Measurements from ENCODE around the gene FRMD3.

Gene FRMD3

GRCh38 chr9:83322438-83322837, 215.8 kb downstream of the FRMD3 start:
- no peaks in the 10 kb centered on the region for H3K27me3 ChIP-seq (ENCODE audit: control insufficient read depth in 5 of 5, insufficient read depth in 4 of 5, low read length in 5 of 5)
- H3K27ac ChIP-seq (ENCODE audit: low read depth, low read length): no peak overlapping the region
- H3K9me3 ChIP-seq (ENCODE audit: control insufficient read depth in 5 of 5, low read length in 5 of 5): peaks cover 0 to 3% (median 0%) of the 10 kb centered on the region in 5 donors
- no peak overlapping the region for H3K9ac ChIP-seq (ENCODE audit: low read length in 5 of 5)
- H3K4me3 ChIP-seq (ENCODE audit: low read depth in 1 of 5, low read length in 5 of 5): no peak overlapping the region
- H3K36me3 ChIP-seq (ENCODE audit: control insufficient read depth in 5 of 5, insufficient read depth in 5 of 5, low read length in 5 of 5): peaks cover 0 to 3% (median 0%) of the 10 kb centered on the region in 5 donors
- peaks cover 0 to 7% (median 4%) of the 10 kb centered on the region in 5 donors for H3K4me1 ChIP-seq (ENCODE audit: control insufficient read depth in 5 of 5, insufficient read depth in 5 of 5, low read length in 5 of 5)

DNA sequence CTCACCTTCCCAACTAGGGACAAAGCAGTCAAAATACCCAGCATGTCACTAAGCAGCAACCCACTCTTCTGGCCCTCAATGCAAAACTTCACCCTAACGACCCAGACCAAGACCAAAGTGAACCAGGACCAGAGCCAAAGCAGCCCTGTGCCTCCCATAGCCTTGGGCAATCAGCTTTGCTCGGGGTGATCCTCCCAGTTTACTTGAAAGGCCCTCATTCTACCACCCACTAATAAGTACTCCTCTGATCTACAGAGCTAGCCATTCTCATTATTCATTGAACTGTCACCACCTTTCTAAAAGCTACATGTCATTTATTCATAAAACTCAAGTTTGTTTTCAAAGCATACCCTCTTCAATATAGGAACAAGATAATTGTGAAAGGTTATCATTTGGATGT, 221.0 kb downstream of the FRMD3 start:
- no peaks in the 10 kb centered on the region for H3K9me3 ChIP-seq (ENCODE audit: control insufficient read depth in 5 of 5, low read length in 5 of 5)
- no peak overlapping the region for H3K4me3 ChIP-seq (ENCODE audit: low read depth in 1 of 5, low read length in 5 of 5)
- H3K4me1 ChIP-seq (ENCODE audit: control insufficient read depth in 5 of 5, insufficient read depth in 5 of 5, low read length in 5 of 5): no peaks in the 10 kb centered on the region
- H3K9ac ChIP-seq (ENCODE audit: low read length in 5 of 5): no peak overlapping the region
- no peaks in the 10 kb centered on the region for H3K27me3 ChIP-seq (ENCODE audit: control insufficient read depth in 5 of 5, insufficient read depth in 4 of 5, low read length in 5 of 5)
- peaks cover 0 to 3% (median 0%) of the 10 kb centered on the region in 5 donors for H3K36me3 ChIP-seq (ENCODE audit: control insufficient read depth in 5 of 5, insufficient read depth in 5 of 5, low read length in 5 of 5)
- no peak overlapping the region for H3K27ac ChIP-seq (ENCODE audit: low read depth, low read length)

DNA sequence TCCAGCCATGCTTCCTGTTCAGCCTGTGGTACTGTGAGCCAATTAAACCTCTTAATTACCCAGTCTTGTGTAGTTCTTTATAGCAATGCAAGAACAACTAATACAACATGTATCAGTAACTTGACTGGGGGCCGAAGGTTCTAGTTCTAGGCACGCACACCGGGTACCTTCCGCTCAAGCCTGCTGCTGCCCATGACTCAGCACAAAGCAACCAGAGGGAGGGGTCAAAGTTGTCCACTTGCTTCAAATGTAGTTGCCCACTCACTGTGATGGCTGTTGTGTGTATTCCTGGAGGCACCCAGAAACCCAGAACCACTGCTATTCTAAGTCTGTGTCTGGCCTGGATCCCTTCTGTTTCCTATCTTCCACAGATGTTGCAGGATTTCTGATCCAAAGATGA, 222.6 kb downstream of the FRMD3 start:
- H3K4me1 ChIP-seq (ENCODE audit: control insufficient read depth in 5 of 5, insufficient read depth in 5 of 5, low read length in 5 of 5): no peaks in the 10 kb centered on the region
- H3K27me3 ChIP-seq (ENCODE audit: control insufficient read depth in 5 of 5, insufficient read depth in 4 of 5, low read length in 5 of 5): no peaks in the 10 kb centered on the region
- no peak overlapping the region for H3K9ac ChIP-seq (ENCODE audit: low read length in 5 of 5)
- H3K4me3 ChIP-seq (ENCODE audit: low read depth in 1 of 5, low read length in 5 of 5): no peak overlapping the region
- no peaks in the 10 kb centered on the region for H3K9me3 ChIP-seq (ENCODE audit: control insufficient read depth in 5 of 5, low read length in 5 of 5)
- peaks cover 0 to 9% (median 5%) of the 10 kb centered on the region in 5 donors for H3K36me3 ChIP-seq (ENCODE audit: control insufficient read depth in 5 of 5, insufficient read depth in 5 of 5, low read length in 5 of 5)
- no peak overlapping the region for H3K27ac ChIP-seq (ENCODE audit: low read depth, low read length)

DNA sequence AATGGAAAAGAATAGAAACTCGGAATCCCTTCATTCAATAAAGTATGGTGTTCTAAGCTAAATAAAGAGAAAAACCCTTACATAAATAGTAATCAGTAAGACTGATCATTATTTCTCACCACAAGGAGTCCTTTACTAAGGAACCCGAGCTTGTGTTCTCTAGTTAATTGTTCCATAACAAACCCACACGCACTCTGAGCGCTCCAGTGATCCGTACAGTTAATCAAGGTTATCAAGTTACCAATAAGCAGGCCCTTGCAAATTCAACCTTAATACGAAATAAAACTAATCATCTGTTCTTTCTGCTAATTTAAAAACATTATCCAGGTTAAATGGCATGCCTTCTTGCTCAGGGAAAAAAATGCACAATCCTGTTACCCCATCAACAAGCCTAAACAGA, 224.4 kb downstream of the FRMD3 start:
- no peaks in the 10 kb centered on the region for H3K9me3 ChIP-seq (ENCODE audit: control insufficient read depth in 5 of 5, low read length in 5 of 5)
- no peak overlapping the region for H3K4me3 ChIP-seq (ENCODE audit: low read depth in 1 of 5, low read length in 5 of 5)
- no peak overlapping the region for H3K9ac ChIP-seq (ENCODE audit: low read length in 5 of 5)
- no peaks in the 10 kb centered on the region for H3K4me1 ChIP-seq (ENCODE audit: control insufficient read depth in 5 of 5, insufficient read depth in 5 of 5, low read length in 5 of 5)
- peaks cover 0 to 3% (median 0%) of the 10 kb centered on the region in 5 donors for H3K27me3 ChIP-seq (ENCODE audit: control insufficient read depth in 5 of 5, insufficient read depth in 4 of 5, low read length in 5 of 5)
- peaks cover 0 to 9% (median 5%) of the 10 kb centered on the region in 5 donors for H3K36me3 ChIP-seq (ENCODE audit: control insufficient read depth in 5 of 5, insufficient read depth in 5 of 5, low read length in 5 of 5)
- H3K27ac ChIP-seq (ENCODE audit: low read depth, low read length): no peak overlapping the region

DNA sequence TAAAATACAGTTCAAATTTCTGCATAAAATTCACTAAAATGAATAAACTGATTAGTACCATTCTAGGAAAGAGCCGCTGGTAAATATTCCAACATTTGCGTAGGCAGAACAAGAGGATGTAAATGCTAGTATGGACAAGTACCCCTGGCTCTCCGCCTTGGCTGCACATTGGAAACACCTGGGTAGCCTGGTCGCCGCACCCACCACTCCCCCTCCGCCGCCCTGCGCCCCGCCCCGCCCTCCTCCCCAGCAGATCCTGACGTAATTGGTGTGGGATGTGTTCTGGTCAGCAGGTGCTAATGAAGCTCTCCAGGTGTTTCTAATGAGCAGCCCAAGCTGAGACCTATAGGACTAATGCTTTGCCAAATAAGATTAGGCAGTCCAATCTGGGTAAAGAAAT, 225.7 kb downstream of the FRMD3 start:
- Histone ChIP-seq H3K4me1 (ENCODE audit: control insufficient read depth in 5 of 5, insufficient read depth in 5 of 5, low read length in 5 of 5) (peaks cover 0 to 11% (median 2%) of the 10 kb centered on the region in 5 donors), H3K4me3 (ENCODE audit: low read depth in 1 of 5, low read length in 5 of 5) (no peak overlapping the region), H3K9me3 (ENCODE audit: control insufficient read depth in 5 of 5, low read length in 5 of 5) (no peaks in the 10 kb centered on the region), H3K27me3 (ENCODE audit: control insufficient read depth in 5 of 5, insufficient read depth in 4 of 5, low read length in 5 of 5) (peaks cover 0 to 3% (median 0%) of the 10 kb centered on the region in 5 donors), H3K9ac (ENCODE audit: low read length in 5 of 5) (no peak overlapping the region), H3K36me3 (ENCODE audit: control insufficient read depth in 5 of 5, insufficient read depth in 5 of 5, low read length in 5 of 5) (peaks cover 0 to 9% (median 5%) of the 10 kb centered on the region in 5 donors), H3K27ac (ENCODE audit: low read depth, low read length) (no peak overlapping the region)

GRCh38 chr9:83307066-83307724, 231.0 kb downstream of the FRMD3 start:
- Histone ChIP-seq H3K27ac (ENCODE audit: low read depth, low read length) (no peak overlapping the region), H3K9me3 (ENCODE audit: control insufficient read depth in 5 of 5, low read length in 5 of 5) (no peaks in the 10 kb centered on the region)

GRCh38 chr9:83304686-83305085, 233.5 kb downstream of the FRMD3 start:
- Histone ChIP-seq H3K9me3 (ENCODE audit: control insufficient read depth in 5 of 5, low read length in 5 of 5) (no peaks in the 10 kb centered on the region), H3K27ac (ENCODE audit: low read depth, low read length) (no peak overlapping the region), H3K27me3 (ENCODE audit: control insufficient read depth in 5 of 5, insufficient read depth in 4 of 5, low read length in 5 of 5) (peaks cover 0 to 11% (median 0%) of the 10 kb centered on the region in 5 donors), H3K4me3 (ENCODE audit: low read depth in 1 of 5, low read length in 5 of 5) (no peak overlapping the region), H3K4me1 (ENCODE audit: control insufficient read depth in 5 of 5, insufficient read depth in 5 of 5, low read length in 5 of 5) (peaks cover 10 to 42% (median 22%) of the 10 kb centered on the region in 5 donors), H3K9ac (ENCODE audit: low read length in 5 of 5) (no peak overlapping the region), H3K36me3 (ENCODE audit: control insufficient read depth in 5 of 5, insufficient read depth in 5 of 5, low read length in 5 of 5) (peaks cover 0 to 1% (median 0%) of the 10 kb centered on the region in 5 donors)

More at GRCh38 chr9:83307066-83307724, 231.0 kb downstream of the FRMD3 start:
- H3K27me3 ChIP-seq (ENCODE audit: control insufficient read depth in 5 of 5, insufficient read depth in 4 of 5, low read length in 5 of 5): peaks cover 0 to 6% (median 0%) of the 10 kb centered on the region in 5 donors
- peaks cover 10 to 42% (median 22%) of the 10 kb centered on the region in 5 donors for H3K4me1 ChIP-seq (ENCODE audit: control insufficient read depth in 5 of 5, insufficient read depth in 5 of 5, low read length in 5 of 5)
- no peak overlapping the region for H3K9ac ChIP-seq (ENCODE audit: low read length in 5 of 5)
- H3K36me3 ChIP-seq (ENCODE audit: control insufficient read depth in 5 of 5, insufficient read depth in 5 of 5, low read length in 5 of 5): peaks cover 0 to 9% (median 5%) of the 10 kb centered on the region in 5 donors
- H3K4me3 ChIP-seq (ENCODE audit: low read depth in 1 of 5, low read length in 5 of 5): no peak overlapping the region

DNA sequence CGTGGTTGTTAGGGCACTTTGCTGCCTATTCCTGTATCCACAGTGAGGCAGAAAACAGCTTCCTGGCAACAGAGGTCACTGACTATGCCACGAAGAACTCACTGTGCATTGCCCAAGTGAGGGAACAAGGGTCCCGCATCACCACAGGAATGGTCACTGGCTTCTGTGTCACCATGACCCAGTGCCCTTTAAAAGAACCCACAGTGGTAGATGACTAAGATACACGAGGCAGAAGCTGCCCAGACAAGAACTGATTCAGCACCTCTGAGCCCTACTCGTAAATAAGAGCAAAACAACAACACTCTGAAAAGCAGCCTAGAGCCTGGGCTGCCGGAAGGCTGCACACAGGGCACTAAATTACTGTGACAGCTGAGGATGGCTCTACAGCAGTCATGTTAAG, 238.6 kb downstream of the FRMD3 start:
- Histone ChIP-seq H3K4me3 (ENCODE audit: low read depth in 1 of 5, low read length in 5 of 5) (no peak overlapping the region), H3K4me1 (ENCODE audit: control insufficient read depth in 5 of 5, insufficient read depth in 5 of 5, low read length in 5 of 5) (peaks cover 4 to 11% (median 6%) of the 10 kb centered on the region in 5 donors), H3K27ac (ENCODE audit: low read depth, low read length) (no peak overlapping the region), H3K36me3 (ENCODE audit: control insufficient read depth in 5 of 5, insufficient read depth in 5 of 5, low read length in 5 of 5) (peaks cover 0 to 21% (median 8%) of the 10 kb centered on the region in 5 donors), H3K9me3 (ENCODE audit: control insufficient read depth in 5 of 5, low read length in 5 of 5) (no peaks in the 10 kb centered on the region), H3K9ac (ENCODE audit: low read length in 5 of 5) (no peak overlapping the region), H3K27me3 (ENCODE audit: control insufficient read depth in 5 of 5, insufficient read depth in 4 of 5, low read length in 5 of 5) (peaks cover 0 to 8% (median 0%) of the 10 kb centered on the region in 5 donors)

- Histone ChIP-seq H3K9ac (ENCODE audit: low read length in 5 of 5) (no peak overlapping the region), H3K27ac (ENCODE audit: low read depth, low read length) (no peak overlapping the region), H3K9me3 (ENCODE audit: control insufficient read depth in 5 of 5, low read length in 5 of 5) (no peaks in the 10 kb centered on the region), H3K4me3 (ENCODE audit: low read depth in 1 of 5, low read length in 5 of 5) (no peak overlapping the region), H3K27me3 (ENCODE audit: control insufficient read depth in 5 of 5, insufficient read depth in 4 of 5, low read length in 5 of 5) (peaks cover 0 to 8% (median 0%) of the 10 kb centered on the region in 5 donors), H3K36me3 (ENCODE audit: control insufficient read depth in 5 of 5, insufficient read depth in 5 of 5, low read length in 5 of 5) (peaks cover 0 to 21% (median 8%) of the 10 kb centered on the region in 5 donors), H3K4me1 (ENCODE audit: control insufficient read depth in 5 of 5, insufficient read depth in 5 of 5, low read length in 5 of 5) (peaks cover 0 to 6% (median under 1%) of the 10 kb centered on the region in 5 donors)
Measured at GRCh38 chr9:83299094-83299493, 239.1 kb downstream of the FRMD3 start.

DNA sequence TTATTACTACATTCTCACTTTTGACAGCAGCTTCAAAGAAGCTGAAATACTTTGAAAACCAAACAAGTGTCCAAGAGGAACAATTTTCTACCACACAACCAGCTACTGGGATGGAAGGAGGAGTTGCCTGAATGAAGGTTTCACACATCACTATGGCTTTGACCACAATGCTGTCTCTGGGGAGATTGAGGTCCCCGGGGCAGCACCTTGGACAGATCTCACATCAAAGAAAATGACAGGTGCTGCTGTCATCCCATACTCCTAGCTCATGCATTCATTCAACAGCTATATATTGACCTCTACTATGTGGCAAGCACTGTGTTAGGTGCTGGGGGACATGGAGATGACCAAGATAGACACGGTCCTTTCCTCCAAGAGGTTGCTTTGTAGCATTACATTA, 242.1 kb downstream of the FRMD3 start:
- Histone ChIP-seq H3K27me3 (ENCODE audit: control insufficient read depth in 5 of 5, insufficient read depth in 4 of 5, low read length in 5 of 5) (peaks cover 0 to 3% (median 0%) of the 10 kb centered on the region in 5 donors), H3K36me3 (ENCODE audit: control insufficient read depth in 5 of 5, insufficient read depth in 5 of 5, low read length in 5 of 5) (peaks cover 0 to 21% (median 8%) of the 10 kb centered on the region in 5 donors), H3K9me3 (ENCODE audit: control insufficient read depth in 5 of 5, low read length in 5 of 5) (no peaks in the 10 kb centered on the region), H3K27ac (ENCODE audit: low read depth, low read length) (no peak overlapping the region), H3K4me1 (ENCODE audit: control insufficient read depth in 5 of 5, insufficient read depth in 5 of 5, low read length in 5 of 5) (peaks cover 0 to 6% (median 0%) of the 10 kb centered on the region in 5 donors), H3K9ac (ENCODE audit: low read length in 5 of 5) (no peak overlapping the region), H3K4me3 (ENCODE audit: low read depth in 1 of 5, low read length in 5 of 5) (no peak overlapping the region)

Measured in subcutaneous abdominal adipose tissue (tissue), 5 donors.